Uterus (tissue), 2 donors: ENCODE data around the gene PCDHGA11.
"Not testable (repeated sequence)": the region's sequence is repeated elsewhere in the genome, so short reads cannot be mapped to it uniquely, and the experiment has no call there.

Experiments used
- CTCF ChIP-seq, 4 experiments: fragments of 200-600 bp in 2 of 4; fragments of 450-650 bp in 2 of 4; sonication (generic) in 2 of 4; IDR thresholded peaks; one replicate each; pipeline ENCODE4 v1.5.1; 2016 to 2019; ENCODE audit warnings: antibody characterized with exemption in 4 of 4, mild to moderate bottlenecking in 2 of 4, moderate library complexity in 1 of 4
- POLR2A ChIP-seq, 2 donors: fragments of 450-650 bp; IDR thresholded peaks; one replicate each; pipeline ENCODE4 v1.6.1; 2016; ENCODE audit warnings: antibody characterized with exemption in 2 of 2, mild to moderate bottlenecking in 1 of 2, moderate library complexity in 1 of 2

GRCh38 chr5:141432726-141433125, 11.9 kb downstream of the PCDHGA11 start:
- TF ChIP-seq CTCF, POLR2A (IDR thresholded peaks at IDR 0.05): not testable (repeated sequence)
